Body of pancreas (tissue), 4 donors: ENCODE measurements around the gene APCDD1. TPM values are rescaled to one million over a fixed set of nuclear protein-coding genes. Genes with fewer than 3 reads are reported as not detected.

Experiments
- ATAC-seq: fragments of 150-250 bp; one replicate; pipeline ENCODE4 v1.9.1; 2016
- DNase-seq, 4 donors: peaks; one replicate each; pipeline ENCODE4 v3.0.0-alpha.2; 2019
- H3K27ac ChIP-seq, 4 donors: fragments of 200-600 bp; sonication (generic); 1 replicate in 3 of 4; 2 replicates in 1 of 4; pipeline versions ENCODE4 v1.5.1 to v1.6.1; 2016 to 2019; ENCODE audit warnings: mild to moderate bottlenecking in 1 of 4, mixed read lengths in 1 of 4, moderate library complexity in 1 of 4
- H3K27me3 ChIP-seq, 2 donors: fragments of 200-600 bp; sonication (generic); one replicate each; pipeline ENCODE4 v1.6.0; 2016; ENCODE audit warnings: mild to moderate bottlenecking in 1 of 2
- H3K36me3 ChIP-seq, 2 donors: fragments of 200-600 bp; sonication (generic); replicated peaks in 1 of 2; 2 replicates each; pipeline ENCODE4 v1.5.1; 2016; ENCODE audit warnings: low read depth in 2 of 2; ENCODE audit not compliant: insufficient read depth in 1 of 2
- H3K4me1 ChIP-seq: fragments of 200-600 bp; sonication (generic); one replicate; pipeline ENCODE4 v1.6.0; 2016
- H3K4me3 ChIP-seq, 2 donors: fragments of 200-600 bp; sonication (generic); 1 replicate in 1 of 2; 2 replicates in 1 of 2; pipeline ENCODE4 v1.5.1; 2016 to 2019
- H3K9me3 ChIP-seq, 3 donors: fragments of 200-600 bp; sonication (generic); 1 replicate in 2 of 3; 2 replicates in 1 of 3; pipeline ENCODE4 v1.5.1; 2016
- CTCF ChIP-seq, 7 experiments: fragments of 450-650 bp in 4 of 7; fragments of 200-600 bp in 3 of 7; sonication (generic) in 3 of 7; IDR thresholded peaks; one replicate each; pipeline ENCODE4 v1.5.1; 2016 to 2019; ENCODE audit warnings: antibody characterized with exemption in 7 of 7
- POLR2A ChIP-seq, 3 donors: fragments of 450-650 bp; IDR thresholded peaks; one replicate each; pipeline ENCODE4 v1.6.1; 2016; ENCODE audit warnings: antibody characterized with exemption in 3 of 3, mild to moderate bottlenecking in 2 of 3
- WGBS, 2 donors: methylation state at CpG; one replicate each; pipeline ENCODE4 v1.1.5; 2017; 5-methylcytosine and 5-hydroxymethylcytosine counted together
- intact Hi-C: fragments of 100-400 bp; cut with DNase I; formaldehyde crosslinking; loops from one replicate; pipeline ENCODE4 v1.15.1; 2023
- total RNA-seq, 2 donors: library from RNA; depleted of rRNA; stranded (reverse); fragments of >200 nt; gene quantifications; one replicate each; pipeline ENCODE4 v1.1.0, GENCODE V29; 2016

The APCDD1 gene
- total RNA-seq, 2 donors from 2014 or later: 8.6 to 31.3 TPM

GRCh38 chr18:10487154-10487553 is 32.7 kb downstream of the APCDD1 start:
- H3K4me1 ChIP-seq: peaks cover 11% of the 10 kb centered on the region
- H3K4me3 ChIP-seq: no peak overlapping the region
- H3K27me3 ChIP-seq: no peaks in the 10 kb centered on the region
- no peaks in the 10 kb centered on the region for H3K9me3 ChIP-seq
- TF ChIP-seq CTCF (IDR thresholded peaks at IDR 0.05): no peak
- no peak for TF ChIP-seq POLR2A (IDR thresholded peaks at IDR 0.05)
- DNase-seq: no peak
- intact Hi-C loops: no loop called here
- ATAC-seq: no peak
- WGBS, 2 donors: 81% methylated on average over 6 of the region's 6 CpGs
- H3K27ac ChIP-seq: no peak overlapping the region
- H3K36me3 ChIP-seq: no peaks in the 10 kb centered on the region

DNA sequence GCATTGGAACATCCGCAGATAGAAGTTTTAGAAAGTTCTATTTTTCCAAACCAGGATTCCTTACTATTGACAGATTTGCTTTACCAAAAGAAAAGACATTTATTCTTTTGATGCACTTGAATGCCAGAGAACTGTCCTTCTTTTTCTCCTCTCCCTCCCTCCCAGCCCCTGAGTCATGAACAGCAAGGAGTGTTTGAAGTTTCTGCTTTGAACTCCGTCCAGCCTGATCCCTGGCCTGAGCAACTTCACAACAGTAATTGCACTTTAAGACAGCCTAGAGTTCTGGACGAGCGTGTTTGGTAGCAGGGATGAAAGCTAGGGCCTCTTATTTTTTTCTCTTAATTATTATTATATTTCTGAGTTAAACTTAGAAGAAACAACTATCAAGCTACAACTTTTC is 33.6 kb downstream of the APCDD1 start:
- no peaks in the 10 kb centered on the region for H3K9me3 ChIP-seq
- H3K36me3 ChIP-seq: no peaks in the 10 kb centered on the region
- no peak overlapping the region for H3K4me3 ChIP-seq
- TF ChIP-seq POLR2A (IDR thresholded peaks at IDR 0.05): no peak
- no peak for TF ChIP-seq CTCF (IDR thresholded peaks at IDR 0.05)
- intact Hi-C loops: no loop called here
- 69 to 70% methylated on average over 4 of the region's 4 CpGs for WGBS, 2 donors
- no peak for DNase-seq
- ATAC-seq: no peak
- H3K27ac ChIP-seq: no peak overlapping the region
- H3K27me3 ChIP-seq: no peaks in the 10 kb centered on the region
- H3K4me1 ChIP-seq: peaks cover 4% of the 10 kb centered on the region

GRCh38 chr18:10490401-10491165 is 36.1 kb downstream of the APCDD1 start:
- Histone ChIP-seq H3K27me3 (no peaks in the 10 kb centered on the region), H3K9me3 (no peaks in the 10 kb centered on the region), H3K36me3 (no peaks in the 10 kb centered on the region), H3K4me1 (no peaks in the 10 kb centered on the region), H3K4me3 (no peak overlapping the region), H3K27ac (no peak overlapping the region)
- no peak for TF ChIP-seq POLR2A (IDR thresholded peaks at IDR 0.05)
- TF ChIP-seq CTCF (IDR thresholded peaks at IDR 0.05): peak in 3 of 7 experiments; percentile 24 to 30 (median 27)
- intact Hi-C loops: no loop called here
- peak; percentile 28 to 53 (median 35) for DNase-seq
- peak; percentile 24 for ATAC-seq
- WGBS, 2 donors: 78 to 79% methylated on average over 8 to 14 of the region's 14 CpGs

- Histone ChIP-seq H3K4me3 (no peak overlapping the region), H3K36me3 (no peaks in the 10 kb centered on the region), H3K4me1 (no peaks in the 10 kb centered on the region), H3K27me3 (no peaks in the 10 kb centered on the region), H3K27ac (no peak overlapping the region), H3K9me3 (no peaks in the 10 kb centered on the region)
- WGBS, 2 donors: 58 to 64% methylated on average over 2 of the region's 2 CpGs
- ATAC-seq: no peak
- TF ChIP-seq POLR2A (IDR thresholded peaks at IDR 0.05): no peak
- no peak for TF ChIP-seq CTCF (IDR thresholded peaks at IDR 0.05)
- intact Hi-C loops: no loop called here
- no peak for DNase-seq
Measured at GRCh38 chr18:10495936-10496335, 41.5 kb downstream of the APCDD1 start.

- TF ChIP-seq CTCF (IDR thresholded peaks at IDR 0.05) (no peak), POLR2A (IDR thresholded peaks at IDR 0.05) (no peak)
- no peak overlapping the region for H3K4me3 ChIP-seq
- H3K4me1 ChIP-seq: no peaks in the 10 kb centered on the region
- DNase-seq (no peak), ATAC-seq (no peak)
- no peak overlapping the region for H3K27ac ChIP-seq
- no peaks in the 10 kb centered on the region for H3K36me3 ChIP-seq
- no peaks in the 10 kb centered on the region for H3K27me3 ChIP-seq
- no peaks in the 10 kb centered on the region for H3K9me3 ChIP-seq
- intact Hi-C loops: no loop called here
Measured at GRCh38 chr18:10497206-10497749, 42.8 kb downstream of the APCDD1 start.
